HG03159 (cell line): Measurements from ENCODE around the gene NPTXR.
A peak's percentile ranks its signal among the peaks of the same experiment; 100 is the strongest.

Source experiments
- ATAC-seq: cut with Tn5 transposase; IDR thresholded peaks from one replicate; pipeline ENCODE4 v1.9.1; 2021; ENCODE audit warnings: mild to moderate bottlenecking, moderate library complexity; ENCODE audit not compliant: unreplicated experiment

NPTXR gene

DNA sequence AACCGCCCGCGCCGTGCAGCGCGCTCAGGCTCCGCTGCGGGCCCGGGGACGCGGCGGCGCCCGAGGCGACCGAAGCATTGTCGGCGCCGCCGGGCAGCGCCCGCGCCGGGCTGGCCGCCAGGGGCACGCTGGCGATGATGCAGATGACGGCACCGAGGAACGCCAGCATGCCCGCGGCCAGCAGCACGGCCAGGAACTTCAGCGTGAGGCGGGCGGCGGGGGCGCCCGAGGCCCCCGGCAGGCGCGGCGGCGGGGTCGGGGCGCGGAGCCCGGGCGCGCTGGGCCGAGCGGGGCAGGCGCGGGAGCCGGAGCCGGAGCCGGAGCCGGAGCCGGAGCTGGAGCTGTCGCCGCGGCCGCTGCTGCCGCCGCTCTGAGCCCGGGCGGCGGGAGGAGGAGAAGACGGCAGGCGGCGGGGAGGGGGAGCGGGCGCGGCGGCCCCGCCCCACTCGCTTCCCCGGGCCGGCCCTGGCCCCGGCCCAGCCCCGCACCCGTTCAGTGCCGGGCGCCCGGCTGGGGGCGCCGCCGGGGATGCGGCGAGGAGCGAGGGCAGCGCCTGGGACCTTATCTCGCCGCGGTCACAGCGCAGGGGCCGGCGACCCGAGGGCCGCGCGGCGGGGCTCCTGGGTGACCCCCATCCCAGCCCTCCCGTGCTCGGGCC lies at the start of gene NPTXR:
Gene NPTXR, minus strand, starts transcription at position 372 of the 658 bp plus-strand sequence.
- ATAC-seq, result no peak

DNA sequence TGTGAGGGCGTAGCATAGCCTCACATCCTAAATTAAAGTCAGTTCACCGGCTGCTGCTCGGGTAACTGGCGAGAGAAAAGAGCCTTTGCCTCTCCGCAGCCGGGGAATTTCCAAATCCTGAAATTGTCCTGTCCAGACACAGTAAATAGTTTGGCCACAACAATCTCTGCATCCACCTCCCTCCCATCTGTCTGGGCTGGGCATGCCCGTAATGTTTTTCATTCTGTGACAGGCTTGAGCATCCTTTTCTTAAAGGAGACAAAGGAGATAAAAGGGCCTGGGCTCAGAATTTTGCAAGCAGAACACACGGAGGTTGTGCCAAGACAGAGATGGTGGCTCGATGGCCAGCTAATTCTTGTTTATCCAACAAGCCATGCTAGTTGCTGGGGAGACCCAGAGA lies 47.4 kb upstream of the NPTXR start:
- no peak for ATAC-seq

DNA sequence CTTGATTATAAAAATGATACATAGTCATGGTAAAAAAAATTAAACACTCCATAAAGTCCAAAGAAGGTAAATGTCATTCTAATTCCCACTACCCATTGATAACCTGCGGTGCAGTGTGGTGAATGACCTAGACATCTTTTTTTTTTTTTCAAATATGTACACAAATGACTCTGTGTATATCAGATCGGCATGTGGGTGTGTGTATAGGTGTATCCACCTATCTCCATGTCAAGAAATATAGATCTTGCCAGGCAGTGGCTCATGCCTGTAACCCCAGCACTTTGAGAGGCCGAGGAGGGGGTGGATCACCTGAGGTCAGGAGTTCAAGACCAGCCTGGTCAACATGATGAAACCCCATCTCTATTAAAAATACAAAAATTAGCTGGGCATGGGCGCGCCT lies 46.5 kb upstream of the NPTXR start:
- no peak for ATAC-seq

DNA sequence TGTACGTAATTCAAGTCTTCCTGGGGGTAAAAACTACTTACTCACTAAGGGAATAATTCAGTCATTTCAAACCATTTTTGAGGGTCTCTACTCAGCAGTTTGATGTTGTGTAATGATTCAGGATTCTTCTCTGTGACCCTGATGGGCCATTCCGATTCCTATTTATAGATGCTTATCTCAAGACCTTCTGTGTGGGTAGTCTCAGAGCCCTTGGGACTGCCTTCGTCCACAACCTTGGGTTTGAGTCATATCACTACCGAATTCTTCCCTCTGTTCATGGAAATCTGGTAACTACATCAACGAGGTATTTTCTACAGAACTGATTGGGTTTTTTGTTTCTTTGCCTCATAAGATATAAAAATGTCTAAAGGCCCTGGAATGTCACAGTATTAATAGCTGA lies 42.5 kb upstream of the NPTXR start:
- ATAC-seq, result no peak

DNA sequence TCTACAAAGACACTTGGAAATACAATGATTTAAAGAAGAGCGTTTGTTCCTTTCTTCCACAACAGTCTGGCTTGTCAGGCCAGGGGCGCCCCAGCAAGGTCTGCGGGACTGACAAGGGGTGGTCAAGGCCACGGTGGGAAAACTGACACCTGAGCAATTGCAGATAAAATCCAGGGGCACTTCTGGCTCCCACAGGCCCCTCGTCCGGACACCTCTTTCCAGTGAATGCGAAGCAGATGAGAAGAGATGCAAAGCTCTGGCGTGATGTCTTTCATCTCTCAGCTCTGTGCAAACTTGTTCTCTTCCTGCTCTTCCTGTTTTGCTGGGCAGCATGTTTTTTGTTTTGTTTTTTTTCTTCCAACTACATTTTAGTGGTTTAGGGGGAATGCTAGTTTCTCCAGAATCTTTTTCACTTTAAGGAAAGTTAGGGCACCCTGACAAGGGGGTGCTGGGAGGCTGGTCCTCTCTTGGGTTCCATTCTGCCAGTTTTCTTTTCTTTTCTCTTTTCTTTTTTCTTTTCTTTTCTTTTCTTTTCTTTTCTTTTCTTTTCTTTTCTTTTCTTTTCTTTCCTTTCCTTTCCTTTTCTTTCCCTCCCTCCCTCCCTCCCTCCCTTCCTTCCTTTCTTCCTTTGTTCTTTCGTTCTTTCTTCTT lies 39.3 kb upstream of the NPTXR start:
- no peak for ATAC-seq

DNA sequence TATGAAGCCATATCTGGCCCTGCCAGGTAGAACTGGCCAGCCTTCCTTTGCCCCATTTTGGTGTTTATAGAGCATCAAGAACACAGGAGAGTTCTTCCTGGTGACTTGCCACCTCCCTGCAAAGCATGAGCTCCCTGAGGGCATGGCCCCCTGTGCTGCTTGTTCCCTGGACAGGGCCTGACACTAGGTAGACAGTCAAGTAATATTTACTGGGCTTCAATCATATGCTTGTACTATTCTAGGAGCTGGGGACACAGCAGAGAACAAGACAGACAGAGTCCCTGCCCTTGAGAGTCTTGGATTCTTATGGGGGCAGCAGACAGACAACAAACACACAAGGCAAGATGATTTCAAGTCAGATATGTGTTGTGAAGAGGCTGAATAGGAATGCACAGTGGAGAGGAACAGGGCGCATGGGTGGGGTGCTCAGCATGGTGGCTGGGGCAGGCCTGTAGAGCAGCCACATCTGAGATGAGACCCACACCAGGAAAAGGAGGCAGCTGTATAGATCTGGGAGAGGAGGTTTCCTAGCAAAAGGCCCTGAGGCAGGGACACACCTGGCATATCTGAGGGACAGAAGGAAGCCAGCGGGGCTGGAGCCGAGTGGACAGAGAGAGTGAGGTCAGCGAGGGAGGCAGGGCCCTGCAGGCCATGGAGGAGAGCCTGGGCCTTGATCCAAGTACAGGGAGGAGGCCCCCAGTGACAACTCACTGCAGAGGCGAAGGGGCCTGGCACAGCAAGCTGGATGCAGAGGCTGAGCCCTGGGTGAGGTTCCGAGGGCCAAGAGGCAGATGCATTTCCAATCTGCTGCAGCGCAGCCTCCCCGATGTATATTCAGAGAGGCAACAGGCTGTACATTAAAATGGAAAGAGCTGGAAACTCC lies 38.4 kb upstream of the NPTXR start:
- no peak for ATAC-seq

DNA sequence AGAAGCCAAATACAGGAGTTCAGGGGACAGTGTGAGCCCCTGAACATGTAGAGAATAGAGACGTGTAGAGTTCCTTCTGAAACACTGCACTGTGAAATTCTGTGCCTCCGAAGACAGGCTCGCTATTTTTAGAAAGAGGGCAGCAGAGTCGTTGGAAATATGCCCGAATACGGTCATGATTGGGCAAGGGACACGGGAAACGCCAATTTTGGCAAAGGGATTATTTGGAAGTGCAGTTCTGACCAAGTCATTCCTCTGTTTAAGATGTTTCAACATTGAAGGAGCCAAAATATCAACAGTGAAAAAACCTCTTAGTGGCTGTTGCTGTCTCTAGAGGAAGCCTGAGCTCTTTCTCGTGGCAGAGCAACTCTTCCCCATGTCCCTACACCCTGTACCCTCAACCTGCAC lies 37.6 kb upstream of the NPTXR start:
- ATAC-seq, result no peak

DNA sequence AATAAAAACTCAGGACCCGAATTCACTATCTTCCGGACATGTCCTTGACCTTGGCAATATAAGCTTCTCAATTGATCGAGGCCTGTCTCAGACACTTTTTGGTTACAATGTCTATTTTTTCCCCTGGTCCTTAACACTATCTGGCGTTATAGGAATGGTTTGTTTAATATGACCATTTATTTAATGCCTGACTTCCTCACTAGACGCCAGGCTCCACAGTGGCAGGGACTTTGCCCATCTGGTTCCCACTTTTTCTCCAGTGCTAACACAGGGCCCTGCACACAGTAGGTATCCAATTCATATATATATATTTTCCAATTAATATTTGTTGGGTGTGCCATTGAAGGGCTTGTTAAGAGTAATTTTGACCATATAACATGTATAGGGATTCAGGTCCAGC lies 36.1 kb upstream of the NPTXR start:
- ATAC-seq, result no peak

DNA sequence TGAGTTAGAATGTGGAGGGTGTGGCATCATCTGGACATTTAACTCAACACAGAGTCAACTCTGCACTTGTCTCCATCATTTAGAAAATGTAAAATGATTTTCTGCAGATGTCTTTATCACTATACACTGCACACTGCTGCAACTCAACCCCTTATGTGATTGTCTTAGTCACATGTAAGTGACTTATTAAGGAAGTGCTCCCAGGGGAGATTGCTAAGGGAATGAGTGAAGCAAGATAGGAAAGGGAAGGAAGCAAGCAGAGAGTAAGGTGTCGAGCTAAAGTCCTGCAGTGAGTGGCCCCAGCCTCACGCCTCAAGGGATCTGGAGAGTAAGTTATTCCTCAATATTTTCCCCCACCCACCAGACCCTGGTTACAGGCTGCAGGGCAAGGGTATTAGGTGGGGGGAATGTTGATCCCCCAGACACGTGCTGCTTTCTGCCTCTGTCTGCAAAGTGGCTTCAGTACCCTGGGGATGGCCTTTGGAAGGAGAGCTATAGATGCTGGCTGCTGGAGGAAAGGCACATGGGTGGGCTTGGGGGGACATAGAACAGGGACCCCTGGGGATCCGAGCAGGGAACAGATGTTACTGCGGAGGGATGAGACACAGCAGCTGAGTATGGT lies 35.4 kb upstream of the NPTXR start:
- ATAC-seq, result no peak

DNA sequence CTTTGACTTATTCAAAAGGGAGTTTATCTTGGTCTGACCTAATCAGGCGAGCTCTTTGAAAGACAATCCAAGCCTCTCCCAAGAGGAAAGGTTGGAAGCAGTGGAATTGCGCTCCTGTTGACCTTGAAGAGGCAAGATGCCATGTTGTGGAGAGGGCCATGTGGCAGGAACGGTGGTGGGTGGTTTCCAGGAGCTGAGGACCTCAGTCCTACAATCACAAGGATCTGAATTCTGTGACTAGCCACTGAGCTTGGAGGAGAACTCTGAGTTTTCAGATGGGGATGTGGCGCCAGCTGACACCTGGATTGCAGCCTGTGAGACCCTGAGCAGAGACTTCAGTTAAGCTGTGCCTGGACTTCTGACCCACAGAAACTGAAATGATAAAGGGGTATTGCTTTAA lies 34.2 kb upstream of the NPTXR start:
- no peak for ATAC-seq

DNA sequence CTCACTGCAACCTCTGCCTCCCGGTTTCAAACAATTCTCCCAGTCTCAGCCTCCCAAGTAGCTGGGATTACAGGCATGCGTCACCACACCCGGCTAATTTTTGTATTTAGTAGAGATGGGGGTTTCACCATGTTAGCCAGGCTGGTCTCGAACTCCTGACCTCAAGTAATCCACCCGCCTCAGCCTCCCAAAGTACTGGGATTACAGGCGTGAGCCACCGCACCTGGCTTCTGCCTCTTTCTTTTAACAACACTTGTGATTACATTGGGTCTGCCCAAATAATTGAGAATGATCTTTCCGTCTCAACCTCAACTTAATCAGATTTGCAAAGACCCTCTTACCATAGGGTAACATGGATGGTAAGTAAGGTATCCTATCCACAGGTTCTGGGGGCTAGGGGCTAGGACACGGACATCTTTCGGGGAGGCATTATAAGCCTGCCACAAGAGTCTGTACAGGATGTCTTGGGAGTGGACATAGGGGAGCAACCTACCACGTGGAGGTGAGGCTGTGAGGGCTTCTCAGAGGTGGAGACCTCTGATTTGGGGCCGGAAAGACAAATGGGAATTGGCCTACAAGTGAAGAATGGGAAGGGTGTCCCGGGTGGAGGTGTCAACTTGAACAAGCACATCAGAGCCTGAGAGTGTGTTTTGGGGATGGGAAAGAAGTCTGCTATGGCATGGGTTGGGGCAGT lies 30.8 kb upstream of the NPTXR start:
- no peak for ATAC-seq

DNA sequence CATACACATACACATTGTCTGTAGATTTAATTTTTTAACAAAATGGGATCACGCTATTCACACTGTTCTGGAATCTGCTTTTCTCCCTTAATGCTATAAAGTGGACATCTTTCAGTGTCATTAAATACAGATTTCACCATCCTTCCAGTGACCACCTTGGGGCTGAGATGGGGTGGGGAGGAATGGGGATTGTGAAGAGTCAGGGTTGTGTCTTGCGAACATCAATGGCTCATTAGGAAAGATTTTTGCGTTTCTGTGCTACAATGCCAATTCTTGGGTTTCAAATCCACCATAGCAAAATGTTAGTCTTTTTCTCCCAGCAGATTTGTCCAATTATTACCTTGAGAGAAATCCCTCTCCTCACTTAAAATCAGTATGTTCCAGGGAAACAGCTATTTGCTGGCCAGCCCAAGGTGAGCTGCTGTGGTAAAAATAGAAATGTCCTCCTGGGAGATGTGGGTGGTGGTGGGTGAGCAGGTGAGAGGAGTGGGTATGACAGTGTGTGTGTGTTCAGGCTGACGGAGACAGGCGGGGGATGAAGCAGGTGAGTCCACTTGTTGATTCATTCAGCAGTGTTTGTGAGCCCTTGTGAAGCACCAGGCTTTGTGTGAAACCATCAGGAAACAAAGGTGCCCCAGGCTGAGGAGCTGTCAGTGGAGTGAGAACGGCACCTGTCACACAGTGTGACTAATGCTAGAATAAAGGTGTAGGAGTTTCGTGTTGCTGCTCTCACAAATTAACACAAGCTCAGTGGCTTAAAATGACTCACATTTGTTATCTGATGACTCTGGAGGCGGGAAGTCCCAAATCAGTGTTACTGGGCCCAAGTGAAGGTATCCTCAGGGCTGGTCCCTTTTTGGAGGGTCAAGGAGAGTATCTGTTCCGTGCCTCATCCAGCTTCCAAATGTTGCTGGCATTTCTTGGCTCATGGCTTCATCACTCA lies 29.9 kb upstream of the NPTXR start:
- no peak for ATAC-seq

DNA sequence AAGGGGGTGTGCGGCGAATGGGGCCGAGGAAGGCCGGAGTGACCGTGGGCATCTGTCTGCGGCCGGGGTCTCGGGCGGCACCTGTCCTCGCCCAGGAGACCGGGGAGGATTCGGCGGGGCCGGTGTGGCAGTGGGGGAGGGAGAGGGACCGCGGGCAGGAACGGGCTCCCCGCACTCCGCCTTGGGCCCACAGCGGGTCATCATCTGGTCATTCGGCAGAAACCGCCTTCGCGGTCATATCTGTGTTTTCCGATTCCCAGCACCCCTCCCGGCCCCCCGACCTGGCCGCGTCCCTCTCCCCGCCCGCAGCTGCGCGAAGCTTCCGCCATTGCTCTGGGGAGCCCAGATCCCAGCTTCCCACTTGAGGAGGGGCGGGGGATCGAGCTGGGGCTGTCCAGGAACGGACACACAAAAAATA lies 29.0 kb upstream of the NPTXR start:
- no peak for ATAC-seq

DNA sequence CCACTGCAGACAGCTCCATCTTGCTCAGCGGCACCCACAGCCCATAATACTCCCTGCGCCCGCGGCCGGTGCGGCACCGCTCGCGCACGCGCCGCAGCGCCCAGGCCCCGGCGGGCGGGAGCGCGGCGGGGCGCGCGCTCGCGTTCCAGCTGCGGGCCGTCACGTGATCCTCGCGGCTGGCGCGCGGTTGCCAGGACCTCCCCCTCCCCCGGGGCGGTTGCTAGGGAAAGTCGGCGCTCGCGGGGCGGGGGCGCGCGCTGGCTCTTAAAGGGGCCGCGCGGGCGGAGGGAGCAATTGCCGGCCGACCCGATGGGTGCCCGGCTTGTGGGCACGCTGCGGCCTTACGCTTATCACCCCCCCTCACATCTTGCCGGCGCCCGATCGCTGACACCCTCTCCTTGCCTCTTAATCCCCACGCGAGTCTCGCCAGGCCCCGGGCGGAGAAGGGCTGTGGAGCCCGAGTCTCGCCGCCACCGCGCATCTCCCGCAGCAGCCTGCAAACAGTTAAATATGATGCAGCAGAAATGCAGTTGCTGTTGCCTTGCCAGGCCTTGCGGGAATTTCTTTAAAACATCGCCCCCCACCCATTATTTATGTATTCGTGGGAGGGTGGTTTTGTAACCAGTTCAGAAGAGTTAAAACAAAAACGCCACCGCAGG lies 28.5 kb upstream of the NPTXR start, which contains the start of gene CBX6:
Gene CBX6, minus strand, starts transcription at position 45 of the 659 bp plus-strand sequence. Its CDS starts 26 bp downstream, at position 19.
- ATAC-seq, result peak; percentile 61

DNA sequence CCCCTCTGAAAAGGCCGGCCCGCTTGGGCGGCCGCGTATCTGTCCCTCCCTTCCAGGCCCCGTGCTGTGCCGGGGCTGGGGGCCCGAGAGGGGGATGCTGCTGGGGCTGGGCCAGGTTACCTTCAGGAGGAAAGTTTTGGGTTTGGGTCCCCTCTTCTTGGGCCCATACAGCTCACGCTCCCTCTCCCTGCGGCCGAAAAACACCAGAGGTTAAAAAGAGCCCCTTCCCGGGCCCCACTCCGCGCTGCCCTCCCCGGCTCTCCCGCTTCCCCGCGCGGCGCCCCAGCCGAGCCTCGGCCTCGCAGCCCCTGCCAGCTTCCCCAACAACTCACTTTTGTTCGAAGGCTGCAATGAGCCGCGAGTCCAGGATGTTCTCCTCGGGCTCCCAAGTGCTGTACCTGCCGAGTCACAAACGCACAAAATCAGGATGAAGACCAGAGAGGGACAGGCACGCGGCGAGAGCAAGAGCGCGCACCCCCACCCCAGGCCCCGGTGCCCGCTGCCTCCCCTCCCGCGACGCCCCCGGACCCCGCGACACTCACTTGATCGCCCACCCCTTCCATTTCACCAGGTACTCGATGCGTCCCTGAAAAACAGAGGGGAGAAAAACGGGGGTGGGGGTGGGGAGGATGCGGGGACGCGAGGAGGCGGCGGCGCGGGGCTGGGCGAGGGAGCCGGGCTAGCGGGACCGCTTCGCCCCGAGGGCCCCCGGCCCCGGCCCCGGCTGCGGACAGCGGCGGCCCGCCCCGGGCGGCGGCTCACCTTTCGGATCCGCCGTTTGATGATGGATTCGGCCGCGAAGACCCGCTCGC lies 27.7 kb upstream of the NPTXR start:
- peak; percentile 7 for ATAC-seq

DNA sequence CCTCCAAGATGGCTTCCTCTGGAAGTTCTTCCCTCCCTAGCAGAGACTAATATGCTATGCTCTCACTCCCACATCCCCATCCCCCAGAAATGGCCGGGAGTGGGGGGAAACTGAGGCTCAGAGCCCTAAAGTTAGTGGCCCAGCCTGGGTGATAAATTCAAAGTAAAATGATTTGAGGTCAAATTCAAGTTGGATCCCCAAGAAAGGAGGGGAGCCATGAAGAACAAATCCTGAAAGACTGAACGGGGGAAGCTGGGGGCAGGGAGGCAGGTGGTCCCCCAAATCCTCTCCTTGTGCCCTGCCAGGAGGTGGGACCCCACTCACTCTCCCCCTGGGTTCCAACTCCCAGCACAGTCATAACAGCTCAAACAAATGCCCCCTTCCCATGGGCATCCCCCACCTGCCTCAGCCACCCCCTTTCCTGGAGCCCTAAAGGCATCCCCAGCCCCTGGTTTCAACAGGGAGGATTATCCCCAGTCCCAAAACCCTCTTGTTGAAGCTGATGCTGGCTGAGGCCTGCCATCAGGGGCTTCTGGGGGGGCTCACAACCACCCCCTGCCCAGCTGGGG lies 27.0 kb upstream of the NPTXR start:
- ATAC-seq, result no peak

DNA sequence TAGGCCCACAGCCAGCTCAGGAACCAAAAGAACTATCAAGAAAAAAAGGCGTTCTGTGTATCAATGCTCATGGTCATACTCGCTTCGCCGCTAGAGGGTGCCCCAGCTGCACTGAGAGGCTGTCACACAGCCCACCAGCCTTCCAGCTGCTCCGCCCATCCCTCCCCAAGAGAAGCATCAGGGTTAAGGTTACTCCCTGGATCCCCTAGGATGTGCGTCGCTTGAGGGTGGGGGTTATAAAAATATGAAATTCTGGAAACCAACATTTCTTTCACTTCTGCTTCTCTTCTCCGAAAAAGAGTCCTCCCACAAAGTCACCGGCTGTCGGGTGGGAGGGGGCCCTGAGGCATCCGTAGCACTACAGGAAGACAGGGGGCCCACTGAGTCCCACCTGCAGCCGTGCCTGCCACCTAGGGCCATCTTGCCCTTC lies 26.5 kb upstream of the NPTXR start:
- ATAC-seq, result no peak

DNA sequence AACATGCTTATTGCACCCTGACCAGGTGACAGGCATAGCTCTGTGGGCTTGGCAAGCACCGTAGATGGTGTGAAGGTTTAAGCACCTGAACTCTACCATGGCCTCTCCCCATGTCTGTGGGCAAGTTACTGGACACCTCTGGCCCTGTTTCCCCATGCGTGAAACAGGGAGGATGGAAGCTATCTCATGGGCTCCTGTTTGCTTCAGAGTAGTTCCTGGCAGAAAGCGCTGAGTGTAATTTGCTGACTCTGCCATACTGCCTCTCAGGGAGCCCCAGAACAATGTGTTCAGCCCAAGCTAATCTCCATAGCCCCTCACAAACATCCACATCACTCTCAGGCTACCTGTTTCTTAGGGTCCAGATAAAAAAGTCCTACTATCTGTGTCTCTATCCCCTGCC lies 25.8 kb upstream of the NPTXR start:
- ATAC-seq, result no peak
